Upper lobe of left lung (tissue), 6 donors: Measurements from ENCODE around the gene FBXL7. TPM values are rescaled to one million over a fixed set of nuclear protein-coding genes. Genes with fewer than 3 reads are reported as not detected.

Experiments
- ATAC-seq, 2 donors: fragments of 200-7000 bp; cut with Tn5 transposase; one replicate each; pipeline ENCODE4 v1.9.1; 2022; ENCODE audit warnings: mild to moderate bottlenecking in 2 of 2, moderate library complexity in 2 of 2; ENCODE audit not compliant: low FRiP score in 2 of 2
- DNase-seq, 2 donors: peaks; one replicate each; pipeline ENCODE4 v3.0.0-alpha.2; 2019 to 2020
- H3K27ac ChIP-seq, 4 donors: fragments of 200-600 bp; sonication (generic); one replicate each; pipeline ENCODE4 v1.5.1; 2016 to 2019
- H3K27me3 ChIP-seq, 4 donors: fragments of 200-600 bp; sonication (generic); one replicate each; pipeline ENCODE4 v1.5.1; 2017 to 2019
- H3K36me3 ChIP-seq, 4 donors: fragments of 200-600 bp; sonication (generic); one replicate each; pipeline ENCODE4 v1.5.1; 2016 to 2019
- H3K4me1 ChIP-seq, 4 donors: fragments of 200-600 bp; sonication (generic); one replicate each; pipeline ENCODE4 v1.5.1; 2018 to 2019
- H3K4me3 ChIP-seq, 4 donors: fragments of 200-600 bp; sonication (generic); one replicate each; pipeline ENCODE4 v1.5.1; 2017 to 2019; ENCODE audit warnings: mild to moderate bottlenecking in 2 of 4, moderate library complexity in 1 of 4
- H3K9me3 ChIP-seq, 4 donors: fragments of 200-600 bp; sonication (generic); one replicate each; pipeline ENCODE4 v1.5.1; 2018 to 2019
- CTCF ChIP-seq, 6 experiments: fragments of 450-650 bp in 4 of 6; fragments of 200-600 bp in 2 of 6; sonication (generic) in 2 of 6; IDR thresholded peaks; one replicate each; pipeline ENCODE4 v1.5.1; 2016 to 2019; ENCODE audit warnings: antibody characterized with exemption in 6 of 6
- EP300 ChIP-seq, 4 donors: sonication (generic); formaldehyde crosslinking; IDR thresholded peaks; one replicate each; pipeline ENCODE4 v1.5.1; 2017; ENCODE audit warnings: antibody characterized with exemption in 4 of 4, control low read depth in 2 of 4
- POLR2A ChIP-seq, 4 donors: fragments of 450-650 bp; IDR thresholded peaks; one replicate each; pipeline ENCODE4 v1.5.1; 2016 to 2017; ENCODE audit warnings: antibody characterized with exemption in 4 of 4, mild to moderate bottlenecking in 2 of 4
- POLR2AphosphoS5 ChIP-seq, 2 donors: sonication (generic); formaldehyde crosslinking; IDR thresholded peaks; one replicate each; pipeline ENCODE4 v1.5.1; 2017; ENCODE audit warnings: antibody characterized with exemption in 2 of 2
- WGBS, 2 donors: methylation state at CpG; one replicate each; pipeline ENCODE4 v1.1.5; 2017 to 2018; 5-methylcytosine and 5-hydroxymethylcytosine counted together
- total RNA-seq, 6 donors: library from RNA; depleted of rRNA in 4 of 6; stranded (reverse); fragments of >200 nt in 4 of 6; gene quantifications; one replicate each; pipeline versions ENCODE4 v1.1.0 to v1.2.1, GENCODE V29; 2016 to 2021
- donor health status: DM: no; HTN: no; CAD: no; lungs with moderate emphysema.
- donor health status: DM: no; HTN: yes; CAD: no; lungs with severe emphysema.

The FBXL7 gene
- total RNA-seq, 6 donors from 2014 or later, result 4.9 to 13.6 (median 6.9) TPM

- H3K27ac ChIP-seq, result no peak overlapping the region
- H3K4me3 ChIP-seq, result no peak overlapping the region
- H3K36me3 ChIP-seq, result no peaks in the 10 kb centered on the region
- ATAC-seq (no peak), DNase-seq (no peak)
- TF ChIP-seq CTCF (IDR thresholded peaks at IDR 0.05) (no peak), EP300 (IDR thresholded peaks at IDR 0.05) (no peak), POLR2AphosphoS5 (IDR thresholded peaks at IDR 0.05) (no peak), POLR2A (IDR thresholded peaks at IDR 0.05) (no peak)
- no peaks in the 10 kb centered on the region for H3K27me3 ChIP-seq
- H3K9me3 ChIP-seq, result no peaks in the 10 kb centered on the region
- 92 to 94% methylated on average over 6 of the region's 6 CpGs for WGBS, 2 donors
- H3K4me1 ChIP-seq, result no peaks in the 10 kb centered on the region
Observed at GRCh38 chr5:15638296-15638695, 138.3 kb downstream of the FBXL7 start.

DNA sequence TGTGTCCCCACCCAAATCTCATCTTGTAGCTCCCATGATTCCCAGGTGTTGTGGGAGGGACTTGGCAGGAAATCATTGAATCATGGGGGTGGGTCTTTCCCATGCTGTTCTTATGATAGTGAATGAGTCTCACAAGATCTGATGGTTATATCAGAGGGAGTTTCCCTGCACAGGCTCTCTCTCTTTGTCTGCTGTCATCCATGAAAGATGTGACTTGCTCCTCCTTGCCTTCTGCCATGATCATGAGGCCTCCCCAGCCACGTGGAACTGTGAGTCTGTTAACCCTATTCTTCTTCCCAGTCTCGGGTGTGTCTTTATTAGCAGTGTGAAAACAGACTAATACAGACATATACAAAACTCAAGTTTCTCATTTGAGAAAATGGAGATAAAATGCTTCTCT, 139.3 kb downstream of the FBXL7 start:
- peaks cover 0 to under 1% (median 0%) of the 10 kb centered on the region in 4 donors for H3K4me1 ChIP-seq
- DNase-seq (no peak), ATAC-seq (no peak)
- 80 to 86% methylated on average over 2 of the region's 2 CpGs for WGBS, 2 donors
- H3K27me3 ChIP-seq, result no peaks in the 10 kb centered on the region
- H3K27ac ChIP-seq, result no peak overlapping the region
- H3K4me3 ChIP-seq, result no peak overlapping the region
- no peak for TF ChIP-seq POLR2AphosphoS5 (IDR thresholded peaks at IDR 0.05)
- TF ChIP-seq CTCF (IDR thresholded peaks at IDR 0.05), result no peak
- no peak for TF ChIP-seq EP300 (IDR thresholded peaks at IDR 0.05)
- no peak for TF ChIP-seq POLR2A (IDR thresholded peaks at IDR 0.05)
- H3K9me3 ChIP-seq, result no peaks in the 10 kb centered on the region
- H3K36me3 ChIP-seq, result no peaks in the 10 kb centered on the region

DNA sequence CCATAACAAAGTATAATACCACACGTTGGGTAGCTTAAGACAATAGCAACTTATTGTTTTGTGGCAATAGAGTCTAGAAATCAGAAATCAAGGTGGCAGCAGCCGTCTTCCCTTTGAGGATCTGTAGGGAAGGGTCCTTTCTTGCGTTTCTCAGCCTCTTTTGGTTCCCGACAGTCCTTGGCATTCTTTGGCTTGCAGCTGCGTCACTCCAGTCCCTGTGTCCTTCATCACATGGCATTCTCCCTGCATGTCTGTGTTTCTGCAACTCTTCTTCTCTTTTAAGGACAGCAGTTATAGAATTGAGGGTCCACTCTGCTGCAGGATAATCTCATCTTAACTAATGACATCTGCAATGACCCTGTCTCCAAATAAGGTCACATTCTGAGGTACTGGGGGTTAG, 140.1 kb downstream of the FBXL7 start:
- no peak overlapping the region for H3K27ac ChIP-seq
- no peaks in the 10 kb centered on the region for H3K36me3 ChIP-seq
- no peaks in the 10 kb centered on the region for H3K27me3 ChIP-seq
- ATAC-seq, result no peak
- peaks cover 0 to 9% (median 1%) of the 10 kb centered on the region in 4 donors for H3K4me1 ChIP-seq
- no peak for TF ChIP-seq CTCF (IDR thresholded peaks at IDR 0.05)
- no peak for TF ChIP-seq EP300 (IDR thresholded peaks at IDR 0.05)
- no peak for TF ChIP-seq POLR2A (IDR thresholded peaks at IDR 0.05)
- no peak for TF ChIP-seq POLR2AphosphoS5 (IDR thresholded peaks at IDR 0.05)
- no peak for DNase-seq
- 82 to 96% methylated on average over 5 of the region's 5 CpGs for WGBS, 2 donors
- no peaks in the 10 kb centered on the region for H3K9me3 ChIP-seq
- no peak overlapping the region for H3K4me3 ChIP-seq

- 66 to 75% methylated on average over 3 of the region's 3 CpGs for WGBS, 2 donors
- ATAC-seq, result no peak
- no peaks in the 10 kb centered on the region for H3K36me3 ChIP-seq
- no peak for DNase-seq
- peaks cover 0 to 9% (median 2%) of the 10 kb centered on the region in 4 donors for H3K4me1 ChIP-seq
- no peak overlapping the region for H3K4me3 ChIP-seq
- H3K27ac ChIP-seq, result no peak overlapping the region
- TF ChIP-seq POLR2AphosphoS5 (IDR thresholded peaks at IDR 0.05), result no peak
- no peak for TF ChIP-seq EP300 (IDR thresholded peaks at IDR 0.05)
- no peak for TF ChIP-seq CTCF (IDR thresholded peaks at IDR 0.05)
- no peak for TF ChIP-seq POLR2A (IDR thresholded peaks at IDR 0.05)
- no peaks in the 10 kb centered on the region for H3K27me3 ChIP-seq
- no peaks in the 10 kb centered on the region for H3K9me3 ChIP-seq
Observed at GRCh38 chr5:15643731-15644130, 143.8 kb downstream of the FBXL7 start.

DNA sequence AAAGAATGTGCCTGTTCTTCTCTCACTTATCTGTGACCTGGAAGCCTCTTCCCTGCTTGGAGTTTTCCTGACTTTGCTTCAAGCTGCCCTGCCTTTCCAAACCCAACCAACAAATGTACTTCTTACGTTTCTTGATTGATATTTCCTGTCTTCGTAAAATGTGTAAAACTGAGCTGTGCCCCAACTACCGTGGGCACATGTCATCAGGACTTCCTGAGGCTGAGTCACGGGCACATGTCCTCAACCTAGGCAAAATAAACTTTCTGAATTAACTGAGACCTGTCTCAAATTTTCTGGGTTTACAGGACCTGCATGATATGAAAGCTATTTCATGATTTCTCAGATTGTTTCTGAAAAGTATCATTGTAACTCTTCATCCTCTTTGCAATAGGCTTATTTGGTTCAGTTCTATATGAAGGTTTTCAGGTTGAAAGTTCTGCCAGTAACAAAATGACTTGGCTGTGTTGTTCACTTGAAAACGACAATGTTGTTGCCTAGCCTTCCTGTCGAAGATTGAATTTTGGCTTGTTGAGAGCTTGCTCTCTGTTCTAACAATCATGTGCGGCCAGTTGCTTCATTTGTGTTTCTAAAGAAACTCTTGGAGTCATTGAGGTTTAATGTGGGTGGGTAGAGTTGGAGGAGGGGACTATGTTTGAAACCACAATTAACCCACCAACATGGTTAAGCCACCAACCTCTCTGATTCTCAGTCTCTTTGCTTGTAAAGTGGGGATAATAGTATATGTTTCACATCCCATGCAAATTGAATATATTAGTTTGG, 145.6 kb downstream of the FBXL7 start:
- no peaks in the 10 kb centered on the region for H3K27me3 ChIP-seq
- 47 to 59% methylated on average over 7 of the region's 7 CpGs for WGBS, 2 donors
- no peaks in the 10 kb centered on the region for H3K9me3 ChIP-seq
- no peak for TF ChIP-seq CTCF (IDR thresholded peaks at IDR 0.05)
- no peak for TF ChIP-seq EP300 (IDR thresholded peaks at IDR 0.05)
- TF ChIP-seq POLR2A (IDR thresholded peaks at IDR 0.05), result no peak
- no peak for TF ChIP-seq POLR2AphosphoS5 (IDR thresholded peaks at IDR 0.05)
- DNase-seq (no peak), ATAC-seq (no peak)
- H3K4me1 ChIP-seq, result peaks cover 0 to 9% (median 2%) of the 10 kb centered on the region in 4 donors
- H3K4me3 ChIP-seq, result no peak overlapping the region
- no peak overlapping the region for H3K27ac ChIP-seq
- no peaks in the 10 kb centered on the region for H3K36me3 ChIP-seq
